Iris pigment epithelial cell (primary cell): ENCODE results near the gene TOR3A.
"Not testable (repeated sequence)": the region's sequence is repeated elsewhere in the genome, so short reads cannot be mapped to it uniquely, and the experiment has no call there.

Experiments
- DNase-seq: peaks from one replicate; pipeline ENCODE4 v3.0.0-alpha.2; 2011; ENCODE audit warnings: low read depth

The TOR3A gene

GRCh38 chr1:179081687-179082332 lies at the start of gene TOR3A:
TSS of gene TOR3A (plus strand) at chr1:179082070. CDS start at chr1:179082129, 59 bp downstream.
- peak; percentile 90 for DNase-seq

GRCh38 chr1:179034720-179035119 lies 47.1 kb upstream of the TOR3A start:
- DNase-seq, result peak; percentile 90

GRCh38 chr1:179036844-179037465 lies 44.9 kb upstream of the TOR3A start:
- DNase-seq, result peak; percentile 31

- peak; percentile 50 for DNase-seq
Measured at GRCh38 chr1:179038528-179039281, 43.2 kb upstream of the TOR3A start.

GRCh38 chr1:179039502-179040174 lies 42.2 kb upstream of the TOR3A start:
- not testable (repeated sequence) for DNase-seq

GRCh38 chr1:179040175-179040551 lies 41.7 kb upstream of the TOR3A start:
- DNase-seq, result not testable (repeated sequence)

GRCh38 chr1:179042087-179042486 lies 39.8 kb upstream of the TOR3A start:
- DNase-seq, result no peak

GRCh38 chr1:179042700-179043099 lies 39.2 kb upstream of the TOR3A start:
- DNase-seq, result no peak

GRCh38 chr1:179043266-179043665 lies 38.6 kb upstream of the TOR3A start:
- no peak for DNase-seq

- no peak for DNase-seq
Measured at GRCh38 chr1:179043907-179044306, 38.0 kb upstream of the TOR3A start.

GRCh38 chr1:179046808-179047635 lies 34.8 kb upstream of the TOR3A start:
- peak; percentile 17 for DNase-seq

GRCh38 chr1:179047636-179047997 lies 34.3 kb upstream of the TOR3A start:
- DNase-seq, result no peak

- DNase-seq, result no peak
Measured at GRCh38 chr1:179048339-179049124, 33.3 kb upstream of the TOR3A start.

GRCh38 chr1:179052776-179053175 lies 29.1 kb upstream of the TOR3A start:
- no peak for DNase-seq

- no peak for DNase-seq
Measured at GRCh38 chr1:179053486-179053885, 28.4 kb upstream of the TOR3A start.

- no peak for DNase-seq
Measured at GRCh38 chr1:179055937-179056336, 25.9 kb upstream of the TOR3A start.

- DNase-seq, result no peak
Measured at GRCh38 chr1:179058487-179059483, 23.1 kb upstream of the TOR3A start.

GRCh38 chr1:179061360-179062282 lies 20.2 kb upstream of the TOR3A start:
- DNase-seq, result no peak

- no peak for DNase-seq
Measured at GRCh38 chr1:179066471-179066870, 15.4 kb upstream of the TOR3A start.
